Measurements from ENCODE around the gene FAM120C.

Gene FAM120C, protein sequence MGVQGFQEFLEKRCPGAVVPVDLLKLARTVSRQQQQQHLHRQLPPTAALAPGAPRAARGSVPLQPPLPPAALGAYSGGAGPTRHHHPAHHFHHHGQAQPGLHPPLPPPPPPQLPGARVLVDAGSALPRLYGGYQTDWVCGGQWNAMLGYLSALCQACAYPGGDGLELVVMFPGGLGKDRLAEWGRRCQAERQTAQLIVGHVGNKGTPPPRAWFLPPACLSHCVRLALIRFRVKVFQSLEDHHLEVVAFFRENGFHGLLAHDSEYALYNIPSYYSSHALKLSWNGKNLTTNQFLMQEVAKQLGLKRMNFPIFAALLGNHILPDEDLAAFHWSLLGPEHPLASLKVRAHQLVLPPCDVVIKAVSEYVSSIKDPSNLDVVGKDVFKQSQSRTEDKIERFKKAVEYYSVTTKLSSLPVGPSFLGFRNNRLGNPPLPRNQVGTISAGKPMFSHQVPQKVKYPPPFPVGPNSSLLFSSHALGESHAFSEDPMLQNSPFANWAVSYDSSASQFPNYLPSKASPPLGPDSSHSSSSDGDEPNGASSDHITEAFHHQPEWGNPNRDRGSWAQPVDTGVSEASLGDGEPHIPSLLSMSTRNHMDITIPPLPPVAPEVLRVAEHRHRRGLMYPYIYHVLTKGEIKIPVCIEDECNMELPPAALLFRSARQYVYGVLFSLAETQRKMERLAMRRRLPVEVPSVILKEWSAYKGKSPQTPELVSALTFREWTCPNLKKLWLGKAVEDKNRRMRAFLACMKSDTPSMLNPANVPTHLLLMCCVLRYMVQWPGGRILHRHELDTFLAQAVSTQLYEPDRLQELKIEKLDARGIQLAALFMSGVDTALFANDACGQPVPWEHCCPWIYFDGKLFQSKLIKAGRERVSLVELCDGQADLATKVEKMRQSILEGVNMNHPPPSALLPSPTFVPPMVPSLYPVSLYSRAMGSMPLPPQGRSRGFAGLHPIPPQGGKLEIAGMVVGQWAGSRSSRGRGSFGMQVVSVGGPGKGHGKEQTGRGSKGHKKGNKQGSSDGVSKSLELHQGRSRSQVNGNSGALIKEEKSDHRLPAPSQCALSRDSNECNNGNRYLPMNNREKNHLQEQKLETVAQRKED

DNA sequence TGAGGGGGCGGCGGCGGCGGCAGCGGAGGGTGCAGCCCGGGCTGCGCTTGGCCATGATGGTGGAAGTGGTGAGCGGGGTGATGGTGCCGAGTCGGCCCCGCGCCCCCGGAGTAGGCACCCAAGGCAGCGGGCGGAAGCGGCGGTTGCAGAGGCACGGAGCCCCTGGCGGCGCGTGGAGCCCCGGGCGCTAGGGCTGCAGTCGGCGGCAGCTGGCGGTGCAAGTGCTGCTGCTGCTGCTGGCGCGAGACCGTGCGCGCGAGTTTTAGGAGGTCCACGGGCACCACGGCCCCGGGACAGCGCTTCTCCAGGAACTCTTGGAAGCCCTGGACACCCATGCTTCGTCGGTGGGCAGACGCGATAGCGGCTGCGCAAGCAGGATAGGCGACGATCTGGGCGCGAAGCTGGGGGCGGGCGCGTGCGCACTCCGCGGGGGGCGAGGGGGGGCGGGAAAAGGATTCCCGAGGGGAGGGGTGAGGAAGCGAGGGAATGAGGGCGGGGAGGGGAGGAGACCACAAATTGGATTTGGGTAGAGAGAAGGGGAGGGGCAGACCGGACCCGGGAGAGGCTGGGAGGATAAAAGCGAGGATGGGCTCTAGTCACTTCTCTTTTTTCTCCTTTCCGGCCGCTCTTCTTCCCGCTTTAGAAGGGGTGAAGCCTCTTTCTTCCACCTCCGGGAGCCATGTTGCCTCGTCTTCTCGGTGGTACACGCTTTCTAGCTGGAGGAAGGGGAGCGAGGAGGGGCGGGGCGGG lies at the start of gene FAM120C:
Gene FAM120C (minus strand): TSS at position 391 of the 750 bp plus-strand sequence. CDS start 56 bp downstream, at position 335.
- peak within 1 kb of the TSS; percentile 67 for H3K4me3 ChIP-seq (ENCODE audit: low read depth, low read length)

DNA sequence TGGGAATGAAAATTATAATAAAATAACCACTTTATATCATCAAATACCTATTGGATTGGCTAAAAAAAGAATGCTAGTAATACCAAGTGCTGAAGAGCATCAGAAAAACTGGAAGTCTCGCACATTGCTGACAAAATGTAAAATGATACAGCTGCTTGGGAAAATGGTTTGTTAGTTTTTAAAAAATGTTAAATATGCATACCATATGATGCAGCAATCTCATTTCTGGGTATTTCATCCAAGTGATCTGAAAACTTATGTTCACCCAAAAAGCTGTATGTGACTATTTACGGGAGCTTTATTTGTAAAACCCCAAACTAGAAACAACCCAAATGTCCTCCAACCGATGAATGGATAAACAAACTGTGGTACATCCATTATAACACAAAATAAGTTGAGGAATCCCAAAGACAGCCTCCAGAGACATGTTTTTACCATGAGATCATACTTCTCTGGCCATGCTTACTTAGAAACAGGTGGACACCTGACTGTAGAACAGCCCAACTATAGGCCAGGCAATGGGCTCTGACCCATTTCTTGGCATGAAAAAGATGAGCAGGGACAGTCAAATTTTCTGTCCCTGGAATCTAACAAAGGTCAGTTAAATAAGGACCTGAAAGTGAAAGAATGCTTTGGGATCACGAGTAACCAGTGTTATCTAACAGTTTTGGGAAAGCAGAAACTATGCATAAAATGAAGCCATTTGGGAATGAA lies 47.5 kb upstream of the FAM120C start:
- H3K4me3 ChIP-seq (ENCODE audit: low read depth, low read length): no peak overlapping the region

DNA sequence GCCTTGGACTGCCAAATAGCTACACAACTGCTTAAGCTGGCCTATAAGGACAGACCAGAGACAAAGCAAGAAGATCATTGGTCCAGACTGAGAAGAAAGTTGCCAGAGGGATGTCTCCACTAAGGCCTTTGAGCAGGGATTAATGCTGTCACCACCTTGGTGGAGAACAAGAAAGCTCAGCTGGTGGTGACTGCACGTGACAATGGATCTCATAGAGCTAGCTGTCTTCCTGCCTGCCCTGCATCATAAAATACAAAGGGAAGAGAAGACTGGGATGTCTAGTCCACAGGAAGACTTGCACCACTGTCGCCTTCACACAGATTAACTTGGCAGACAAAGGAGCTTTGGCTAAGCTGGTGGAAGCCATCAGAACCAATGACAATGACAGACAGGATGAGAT lies 40.5 kb upstream of the FAM120C start:
- H3K4me3 ChIP-seq (ENCODE audit: low read depth, low read length): no peak overlapping the region

DNA sequence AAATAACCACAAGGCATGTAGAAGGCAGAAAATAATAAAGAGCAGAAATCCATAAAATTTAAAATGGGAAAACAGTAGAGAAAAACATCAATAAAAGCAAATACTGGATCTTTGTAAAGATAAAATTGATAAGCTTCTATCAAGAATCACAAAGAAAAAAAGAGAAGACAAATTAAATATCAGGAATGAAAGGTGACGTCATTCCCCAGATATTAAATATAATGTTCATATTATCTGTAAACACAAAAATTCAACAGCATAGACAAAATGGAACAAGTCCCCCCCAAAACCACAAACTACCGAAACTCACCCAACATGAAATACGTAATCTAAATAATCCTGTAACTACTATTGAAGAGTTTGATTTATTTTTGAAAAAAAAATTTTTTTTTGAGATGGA lies 30.5 kb upstream of the FAM120C start:
- H3K4me3 ChIP-seq (ENCODE audit: low read depth, low read length): no peak overlapping the region

DNA sequence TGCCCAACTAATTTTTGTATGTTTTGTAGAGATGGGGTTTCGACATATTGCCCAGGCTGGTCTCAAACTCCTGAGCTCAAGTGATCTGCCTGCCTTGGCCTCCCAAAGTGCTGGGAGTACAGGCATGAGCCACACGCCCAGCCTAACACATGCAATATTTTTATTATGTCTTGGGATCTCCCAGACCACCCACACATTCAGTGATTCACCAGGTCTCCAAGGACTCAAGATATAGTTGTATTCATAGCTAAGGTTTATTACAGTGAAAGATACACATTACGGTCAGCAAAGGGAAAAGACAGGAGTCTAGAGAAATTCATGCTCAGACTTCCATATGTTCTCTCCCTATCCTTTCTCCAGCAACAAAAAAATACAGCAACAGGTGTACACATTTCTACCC lies 25.5 kb upstream of the FAM120C start:
- H3K4me3 ChIP-seq (ENCODE audit: low read depth, low read length): no peak overlapping the region

DNA sequence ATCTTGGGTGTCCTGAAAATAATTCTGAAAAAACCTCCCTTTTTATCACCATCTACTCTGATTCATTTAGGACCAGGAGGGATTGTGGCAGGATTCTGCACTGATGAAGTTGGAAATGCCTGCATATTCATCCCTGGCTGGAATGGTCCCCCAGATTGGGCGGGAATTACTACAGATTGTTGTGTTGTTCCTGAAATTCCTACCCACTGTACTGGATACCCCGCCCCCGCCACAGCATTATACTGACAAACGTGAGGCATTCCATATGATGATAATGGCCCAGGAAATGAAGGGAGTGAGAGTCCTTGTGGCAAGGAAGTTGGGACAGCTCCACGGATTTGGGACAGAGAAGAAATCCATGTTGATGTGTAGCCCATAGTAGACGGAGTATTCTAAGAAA lies 15.2 kb upstream of the FAM120C start:
- H3K4me3 ChIP-seq (ENCODE audit: low read depth, low read length): no peak overlapping the region

DNA sequence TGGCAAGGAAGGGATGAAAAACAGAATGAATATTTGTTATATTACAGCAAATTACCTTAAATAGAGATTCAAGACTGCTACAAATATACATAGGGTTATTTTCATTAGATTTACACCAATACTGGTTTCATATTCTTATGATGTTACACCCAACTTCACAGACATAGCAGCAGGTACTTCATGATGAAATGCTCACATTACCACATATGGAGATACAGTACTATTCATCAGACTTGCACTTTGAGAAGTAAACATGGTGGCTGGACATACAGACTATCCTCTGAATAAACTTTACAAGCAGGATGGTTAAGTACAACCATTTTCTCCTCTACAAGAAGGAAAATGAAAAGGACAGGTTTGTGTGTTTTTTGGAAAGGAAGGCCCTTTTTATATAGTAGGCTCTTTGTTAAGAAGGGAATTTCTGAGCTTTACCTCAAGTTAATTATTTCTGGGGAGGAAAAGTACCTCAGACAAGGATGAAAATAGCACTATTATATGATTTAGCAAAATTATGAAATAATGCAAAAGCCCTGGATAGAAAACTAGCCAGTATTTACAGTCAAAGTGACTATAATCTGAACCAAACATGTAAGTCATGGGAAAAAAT lies 12.0 kb upstream of the FAM120C start:
- H3K4me3 ChIP-seq (ENCODE audit: low read depth, low read length): no peak overlapping the region

DNA sequence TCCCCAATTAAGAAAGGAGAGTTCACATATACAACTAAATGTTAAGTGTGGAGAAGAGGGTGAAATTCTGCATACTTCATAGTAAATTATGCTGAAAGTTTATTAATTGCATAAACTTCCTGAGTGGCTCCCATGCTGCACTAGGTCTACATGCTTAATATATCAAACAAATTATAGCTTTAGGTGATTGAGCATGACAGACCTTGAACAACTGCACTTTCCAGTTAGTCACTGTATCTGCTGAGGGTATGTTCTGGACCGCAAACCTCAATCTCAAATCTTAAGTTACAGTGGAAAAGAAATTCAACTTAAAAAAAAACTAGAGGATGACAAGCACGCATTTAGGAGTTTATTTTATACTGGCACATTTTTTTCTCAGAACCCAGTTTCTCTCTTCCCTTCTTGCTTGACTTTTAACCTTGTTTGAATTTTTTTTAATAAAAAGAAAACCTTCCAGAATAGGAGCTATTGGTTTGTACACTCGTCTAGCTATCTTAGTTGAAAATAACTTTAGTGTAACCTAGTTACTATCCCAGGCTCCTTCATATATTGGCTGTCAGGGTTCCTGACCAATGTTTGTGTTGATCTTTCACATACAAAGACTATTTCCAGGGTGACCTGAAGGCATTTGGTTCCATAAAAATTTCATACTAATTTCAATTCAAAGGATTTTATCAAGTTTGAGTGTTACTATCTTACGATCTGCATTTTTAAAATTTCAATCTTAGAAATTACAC lies 10.2 kb upstream of the FAM120C start:
- H3K4me3 ChIP-seq (ENCODE audit: low read depth, low read length): no peak overlapping the region

DNA sequence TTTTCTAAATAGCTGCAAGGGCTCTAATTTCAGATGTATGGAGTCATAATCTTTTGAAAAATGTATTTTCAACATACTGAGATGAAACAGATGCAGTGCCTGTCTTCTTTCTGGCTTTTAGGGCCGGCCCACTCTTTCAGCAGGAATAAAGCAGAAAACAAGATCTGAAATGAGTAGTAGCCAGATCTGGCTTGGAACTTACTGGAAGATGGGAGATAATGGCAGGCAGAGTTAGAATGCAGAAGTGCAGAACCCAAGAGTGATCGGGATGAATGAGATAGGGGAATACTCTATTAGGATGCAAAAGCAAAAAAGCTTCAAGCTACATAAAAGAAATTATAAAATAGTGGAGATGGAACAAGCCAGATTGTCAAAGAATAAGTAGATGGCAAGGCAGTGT lies 1.4 kb upstream of the FAM120C start:
- no peak overlapping the region for H3K4me3 ChIP-seq (ENCODE audit: low read depth, low read length)

DNA sequence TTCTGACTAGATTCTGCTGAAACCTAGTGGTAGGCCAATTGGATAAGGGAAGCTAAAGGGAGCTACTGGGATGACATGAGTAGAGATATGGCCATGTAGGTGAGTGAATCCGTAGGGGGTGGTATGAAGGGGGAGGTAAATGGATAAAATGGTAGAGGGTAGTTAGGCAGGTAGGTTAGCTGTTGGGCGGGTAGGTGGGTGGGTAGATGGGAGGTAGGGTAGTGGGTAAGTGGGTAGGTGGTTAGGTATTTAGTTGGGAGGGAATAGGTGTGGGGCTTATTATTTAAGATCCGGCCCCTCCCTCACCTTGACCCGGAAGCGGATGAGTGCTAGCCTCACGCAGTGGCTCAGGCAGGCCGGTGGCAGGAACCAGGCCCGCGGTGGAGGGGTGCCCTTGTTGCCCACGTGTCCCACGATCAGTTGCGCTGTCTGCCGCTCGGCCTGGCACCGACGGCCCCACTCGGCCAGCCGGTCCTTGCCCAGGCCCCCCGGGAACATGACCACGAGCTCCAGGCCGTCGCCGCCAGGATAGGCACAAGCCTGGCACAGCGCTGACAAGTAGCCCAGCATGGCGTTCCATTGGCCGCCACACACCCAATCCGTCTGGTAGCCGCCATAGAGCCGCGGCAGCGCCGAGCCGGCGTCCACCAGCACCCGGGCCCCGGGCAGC lies 725 bp downstream of the FAM120C start:
- H3K4me3 ChIP-seq (ENCODE audit: low read depth, low read length): peak overlapping the region; percentile 67

DNA sequence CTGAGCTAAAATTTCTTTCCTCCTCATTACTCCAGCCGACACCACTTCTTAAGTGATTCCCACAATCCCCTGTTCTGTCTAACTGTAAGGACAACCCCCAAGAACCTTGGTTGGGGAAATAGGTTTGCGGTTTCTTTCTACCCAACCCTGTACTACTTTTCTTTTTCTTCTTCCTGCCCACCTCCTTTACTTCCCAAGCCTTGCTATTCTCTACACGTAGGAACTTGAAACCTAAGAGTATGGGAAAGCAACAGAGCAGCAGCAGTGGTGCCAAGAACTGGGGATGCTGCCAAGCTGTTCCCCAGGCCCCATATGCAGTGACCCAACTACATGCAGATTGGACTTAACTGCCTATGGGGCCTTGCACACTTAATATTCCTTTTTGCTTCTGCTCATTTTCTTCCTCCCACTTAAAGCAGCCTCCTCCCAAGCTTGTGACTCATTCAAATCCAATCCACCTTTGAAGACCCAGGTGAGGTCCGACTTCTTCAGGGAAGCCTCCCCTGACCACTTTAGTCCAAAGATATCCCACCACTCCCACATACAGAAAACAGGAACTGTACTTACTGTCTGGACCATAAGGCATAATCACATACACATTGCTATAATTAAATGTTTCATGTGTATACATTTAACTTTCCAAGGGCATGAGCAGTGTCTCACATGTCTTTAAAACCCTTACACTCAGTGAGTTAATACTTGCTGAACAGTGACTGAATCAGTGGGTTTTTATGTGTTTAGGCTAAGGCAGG lies 1.7 kb downstream of the FAM120C start:
- H3K4me3 ChIP-seq (ENCODE audit: low read depth, low read length): peak overlapping the region; percentile 67

DNA sequence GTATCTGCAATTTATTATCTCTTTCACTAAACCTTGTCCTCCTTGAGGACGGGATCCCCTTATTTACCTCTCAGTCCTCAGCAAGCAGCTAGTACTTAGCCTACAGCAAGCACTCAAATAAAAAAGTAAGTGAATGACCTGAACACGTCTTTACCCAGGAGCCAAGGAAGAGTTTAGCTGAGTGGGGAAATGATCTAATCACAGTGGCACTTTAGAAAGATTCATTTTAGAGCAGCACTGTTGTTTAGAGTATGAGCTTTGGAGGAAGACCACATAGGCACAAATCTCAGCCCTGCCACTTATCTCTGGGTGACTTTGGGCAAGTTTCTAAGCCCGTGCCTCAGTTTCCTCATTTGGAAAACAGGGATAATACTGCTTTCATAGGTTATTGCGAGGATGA lies 2.7 kb downstream of the FAM120C start:
- H3K4me3 ChIP-seq (ENCODE audit: low read depth, low read length): no peak overlapping the region

DNA sequence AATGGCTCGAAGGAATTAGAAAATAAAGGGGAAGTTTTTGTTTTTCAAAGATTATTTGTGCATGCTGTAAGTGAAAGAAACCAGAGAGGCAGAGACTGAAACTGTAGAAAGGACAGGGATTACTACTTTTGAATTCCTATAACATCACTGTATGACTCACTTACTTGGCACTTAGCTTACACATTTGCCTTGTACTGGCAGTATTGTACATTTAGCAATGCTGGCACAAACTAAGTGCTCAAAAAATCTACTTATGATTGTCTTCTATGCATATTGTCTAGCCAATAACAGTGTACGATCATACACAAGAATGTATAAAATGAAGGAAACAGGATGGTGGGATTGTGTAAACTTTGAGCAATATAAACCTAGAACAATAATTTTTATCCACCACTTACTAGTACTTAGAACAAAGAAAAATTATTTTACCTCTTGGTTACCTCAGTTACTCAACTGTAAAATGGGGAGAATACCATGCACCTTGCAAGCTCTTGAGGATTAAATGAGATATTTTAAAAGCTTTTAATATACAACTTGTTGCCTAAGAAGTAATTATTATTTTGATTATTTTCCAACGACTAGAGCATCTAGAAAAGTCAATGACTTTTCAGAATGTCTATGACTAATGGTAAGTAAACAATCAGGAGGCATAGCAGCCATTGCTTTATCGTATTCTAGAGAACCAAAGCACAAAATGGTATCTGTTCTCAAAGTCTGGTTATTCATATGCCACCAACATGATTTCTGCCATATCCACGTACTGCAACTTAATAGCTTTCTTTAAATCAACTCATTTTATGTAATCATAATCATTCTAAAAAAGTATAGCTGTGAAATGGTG lies 4.7 kb downstream of the FAM120C start:
- no peak overlapping the region for H3K4me3 ChIP-seq (ENCODE audit: low read depth, low read length)

DNA sequence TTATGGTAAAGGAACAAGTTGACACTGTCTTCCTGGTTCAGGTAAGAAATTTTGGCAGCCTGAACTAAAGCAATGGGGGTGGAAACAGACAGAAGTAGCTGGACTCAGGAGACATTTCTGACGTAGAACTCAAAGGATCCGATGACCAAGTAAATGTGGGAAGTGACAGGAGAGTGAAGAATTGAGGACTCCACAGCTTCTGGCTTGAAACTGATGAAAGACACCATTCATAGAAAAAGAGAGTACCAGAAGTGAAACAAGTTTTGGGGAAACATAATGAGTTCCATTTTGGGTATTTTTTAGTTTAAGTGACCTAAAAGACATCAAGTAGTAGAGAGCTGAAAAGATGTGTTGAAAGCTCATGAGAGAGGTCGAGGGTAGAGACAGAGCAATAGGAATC lies 5.7 kb downstream of the FAM120C start:
- H3K4me3 ChIP-seq (ENCODE audit: low read depth, low read length): no peak overlapping the region

DNA sequence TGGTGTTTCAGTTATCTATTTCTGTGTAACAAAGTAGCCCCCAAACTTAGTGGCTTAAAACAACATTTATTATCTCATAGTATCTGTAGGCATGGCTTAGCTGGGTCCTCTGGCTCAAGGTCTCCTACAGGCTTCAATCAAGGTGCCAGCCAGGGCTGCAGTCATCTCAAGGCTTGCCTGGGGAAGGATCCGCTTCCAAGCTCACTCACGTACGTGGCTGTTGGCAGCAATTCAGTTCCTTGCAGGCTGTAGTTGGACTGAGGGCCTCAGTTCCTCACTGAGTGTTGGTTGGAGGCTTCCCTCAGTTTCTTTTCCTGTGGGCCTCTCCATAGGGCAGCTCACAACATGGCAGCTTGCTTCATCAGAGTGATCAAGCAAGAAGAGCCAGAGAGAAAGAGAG lies 9.3 kb downstream of the FAM120C start:
- no peak overlapping the region for H3K4me3 ChIP-seq (ENCODE audit: low read depth, low read length)

DNA sequence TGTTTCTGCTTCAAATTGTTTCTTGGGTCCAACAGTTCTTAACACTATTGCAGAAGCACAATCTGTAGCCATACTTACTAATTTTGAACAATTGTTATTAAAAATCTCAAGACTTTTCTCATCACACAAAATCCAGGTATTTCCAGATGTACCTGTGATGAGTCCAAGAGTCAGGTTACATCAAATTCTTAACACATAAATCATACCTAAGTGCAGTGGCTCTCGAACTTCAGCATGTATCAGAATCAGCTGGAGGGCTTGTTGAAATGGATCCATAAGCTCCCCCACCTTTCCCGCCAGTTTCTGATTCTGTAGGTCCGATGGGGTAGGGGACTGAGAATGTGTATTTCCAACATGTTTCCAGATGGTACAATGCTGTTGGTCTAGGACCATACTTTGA lies 10.6 kb downstream of the FAM120C start:
- no peak overlapping the region for H3K4me3 ChIP-seq (ENCODE audit: low read depth, low read length)

Data from iPS-11a (cell line).